Naive B cell (primary cell): ENCODE data around the gene PDGFB. TPM values are rescaled to one million over a fixed set of nuclear protein-coding genes. Genes with fewer than 3 reads are reported as not detected.

Experiments used
- ATAC-seq, 2 donors: fragments of 150-1000 bp; cut with Tn5 transposase; 2 replicates each; pipeline ENCODE4 v1.10.0; 2021; ENCODE audit warnings: low read depth in 2 of 2, mild to moderate bottlenecking in 2 of 2, moderate library complexity in 2 of 2
- DNase-seq: peaks from one replicate; pipeline ENCODE4 v3.0.0; 2022
- H3K27ac Mint-ChIP-seq, 6 donors: one replicate each; pipeline ENCODE4 v1.8.0; 2020 to 2022; ENCODE audit warnings: mild to moderate bottlenecking in 6 of 6, mixed read lengths in 6 of 6, moderate library complexity in 5 of 6, inconsistent platforms in 2 of 6
- H3K27me3 Mint-ChIP-seq, 3 donors: one replicate each; pipeline ENCODE4 v1.8.0; 2021 to 2022; ENCODE audit warnings: mixed read lengths in 3 of 3, mild to moderate bottlenecking in 1 of 3
- H3K36me3 Mint-ChIP-seq, 2 donors: one replicate each; pipeline ENCODE4 v1.8.0; 2020 to 2022; ENCODE audit warnings: mixed read lengths in 2 of 2, inconsistent platforms in 1 of 2, mild to moderate bottlenecking in 1 of 2
- H3K4me1 Mint-ChIP-seq, 3 donors: one replicate each; pipeline ENCODE4 v1.8.0; 2020 to 2022; ENCODE audit warnings: mixed read lengths in 3 of 3, inconsistent platforms in 1 of 3, mild to moderate bottlenecking in 1 of 3, moderate library complexity in 1 of 3
- H3K4me3 Mint-ChIP-seq, 8 donors: one replicate each; pipeline ENCODE4 v1.8.0; 2020 to 2022; ENCODE audit warnings: mild to moderate bottlenecking in 8 of 8, mixed read lengths in 8 of 8, moderate library complexity in 8 of 8, inconsistent platforms in 2 of 8
- H3K9me3 Mint-ChIP-seq, 7 donors: one replicate each; pipeline ENCODE4 v1.8.0; 2020 to 2022; ENCODE audit warnings: mixed read lengths in 7 of 7, mild to moderate bottlenecking in 5 of 7, inconsistent platforms in 2 of 7, moderate library complexity in 1 of 7
- polyA plus RNA-seq, 6 donors: library from polyadenylated mRNA; unstranded; fragments of 300-500 nt; fragmentation: Illumina TruSeq; gene quantifications; one replicate each; pipeline ENCODE4 v1.2.3, GENCODE V29; 2021; ENCODE audit warnings: low read depth in 6 of 6

The PDGFB gene
- polyA plus RNA-seq, 6 donors from 2014 or later: not detected

DNA sequence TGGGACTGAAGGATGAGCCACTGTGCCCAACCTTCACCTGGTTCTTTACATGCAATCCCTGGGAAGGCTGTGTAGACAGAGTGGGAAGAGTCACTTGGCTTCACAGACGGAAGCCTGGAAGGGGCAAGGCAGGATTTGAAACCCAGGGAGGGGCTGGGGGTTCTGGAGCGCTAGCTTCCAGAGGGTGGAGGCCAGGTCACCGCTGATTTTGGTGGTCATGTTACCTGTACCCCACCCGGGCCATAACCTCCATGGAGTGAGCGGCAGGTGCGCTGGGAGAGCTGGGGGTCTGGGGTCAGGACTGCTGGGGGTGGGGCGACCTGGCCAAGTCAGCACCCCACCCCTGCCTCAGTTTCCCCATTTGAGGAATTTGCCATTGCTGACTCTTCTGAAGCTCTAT, 38.3 kb downstream of the PDGFB start:
- Mint-ChIP-seq H3K4me3 (no peak overlapping the region), H3K9me3 (no peaks in the 10 kb centered on the region), H3K27ac (peak overlapping the region in 1 of 6 donors; percentile 59), H3K4me1 (peaks cover 11 to 13% (median 12%) of the 10 kb centered on the region in 3 donors), H3K27me3 (peaks cover 13 to 56% (median 44%) of the 10 kb centered on the region in 3 donors), H3K36me3 (no peaks in the 10 kb centered on the region)
- DNase-seq (no peak), ATAC-seq (no peak)

DNA sequence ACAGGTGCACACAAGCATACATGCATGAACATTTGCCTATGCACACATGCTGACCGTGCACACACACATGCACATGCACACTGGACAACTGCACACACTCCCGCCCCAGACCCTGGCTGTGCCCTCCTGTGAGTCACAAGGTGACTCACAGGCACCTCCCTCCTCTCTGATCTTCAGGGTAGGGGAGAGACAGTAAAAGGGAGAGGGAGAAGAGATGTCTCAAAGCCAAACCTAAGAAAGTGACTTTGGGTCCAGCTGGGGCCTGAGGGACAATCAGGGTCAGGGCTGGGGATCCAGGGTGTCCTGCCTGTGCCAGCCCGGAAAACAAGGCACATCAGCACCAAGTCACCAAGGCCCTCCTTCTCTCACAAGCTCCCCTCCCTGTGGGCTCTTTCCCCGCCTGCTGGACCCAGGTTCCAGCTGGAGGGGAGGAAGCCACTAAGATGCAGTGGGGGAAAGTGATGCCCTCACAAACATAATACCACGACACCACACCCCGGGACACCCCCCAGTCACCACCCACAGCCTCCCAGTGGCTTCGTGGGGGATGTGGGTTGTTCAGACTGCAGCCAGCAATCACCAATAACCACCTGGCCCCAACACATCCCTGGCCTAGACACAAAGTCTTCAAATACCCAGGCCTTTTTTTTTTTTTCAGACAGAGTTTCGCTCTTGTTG, 39.3 kb downstream of the PDGFB start:
- H3K4me1 Mint-ChIP-seq: peaks cover 11 to 13% (median 12%) of the 10 kb centered on the region in 3 donors
- ATAC-seq (peak in 1 of 2 donors; percentile 40), DNase-seq (no peak)
- no peaks in the 10 kb centered on the region for H3K9me3 Mint-ChIP-seq
- peaks cover 18 to 56% (median 49%) of the 10 kb centered on the region in 3 donors for H3K27me3 Mint-ChIP-seq
- no peaks in the 10 kb centered on the region for H3K36me3 Mint-ChIP-seq
- H3K27ac Mint-ChIP-seq: no peak overlapping the region
- peak overlapping the region in 1 of 8 donors; percentile 59 for H3K4me3 Mint-ChIP-seq

DNA sequence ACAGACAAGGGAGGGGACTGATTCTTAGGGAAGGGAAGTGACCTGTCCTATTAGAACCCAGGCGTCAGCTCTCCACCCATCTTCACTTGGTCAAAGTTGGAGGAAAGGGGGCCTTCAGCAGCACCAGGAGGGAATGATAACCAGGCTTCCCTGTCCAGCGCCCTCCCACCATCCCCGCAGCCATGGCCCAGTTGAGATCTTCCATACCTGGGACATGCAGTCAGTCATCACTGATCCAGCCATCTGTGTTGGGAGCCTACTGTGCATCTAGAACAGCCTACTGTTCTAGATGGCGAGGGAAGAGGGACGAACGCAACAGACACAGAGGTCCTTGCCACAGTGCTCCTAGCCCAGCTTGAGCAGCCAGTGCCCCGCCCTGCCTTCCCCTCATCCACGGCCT, 40.6 kb downstream of the PDGFB start:
- ATAC-seq (no peak), DNase-seq (no peak)
- Mint-ChIP-seq H3K27ac (peak overlapping the region in 1 of 6 donors; percentile 33), H3K27me3 (peaks cover 18 to 56% (median 49%) of the 10 kb centered on the region in 3 donors), H3K4me3 (peak overlapping the region in 1 of 8 donors; percentile 1), H3K4me1 (peaks cover 11 to 13% (median 12%) of the 10 kb centered on the region in 3 donors), H3K9me3 (peaks cover 0 to under 1% (median 0%) of the 10 kb centered on the region in 7 donors), H3K36me3 (no peaks in the 10 kb centered on the region)

DNA sequence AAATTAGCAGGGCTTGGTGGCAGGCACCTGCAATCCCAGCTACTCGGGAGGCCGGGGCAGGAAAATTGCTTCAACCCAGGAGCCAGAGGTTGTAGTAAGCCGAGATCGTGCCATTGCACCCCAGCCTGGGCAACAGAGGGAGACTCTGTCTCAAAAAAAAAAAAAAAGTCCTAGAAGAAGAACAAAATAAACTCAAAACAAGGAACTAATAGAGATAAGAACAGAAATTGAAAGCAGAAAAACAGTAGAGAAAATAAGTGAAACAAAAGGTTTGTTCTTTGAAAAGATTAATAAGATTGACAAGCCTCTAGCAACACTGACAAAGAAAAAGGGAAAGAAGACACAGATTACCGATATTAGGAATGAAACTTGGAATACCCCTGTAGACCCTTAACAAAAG, 47.2 kb downstream of the PDGFB start:
- peak; percentile 49 to 50 for ATAC-seq

DNA sequence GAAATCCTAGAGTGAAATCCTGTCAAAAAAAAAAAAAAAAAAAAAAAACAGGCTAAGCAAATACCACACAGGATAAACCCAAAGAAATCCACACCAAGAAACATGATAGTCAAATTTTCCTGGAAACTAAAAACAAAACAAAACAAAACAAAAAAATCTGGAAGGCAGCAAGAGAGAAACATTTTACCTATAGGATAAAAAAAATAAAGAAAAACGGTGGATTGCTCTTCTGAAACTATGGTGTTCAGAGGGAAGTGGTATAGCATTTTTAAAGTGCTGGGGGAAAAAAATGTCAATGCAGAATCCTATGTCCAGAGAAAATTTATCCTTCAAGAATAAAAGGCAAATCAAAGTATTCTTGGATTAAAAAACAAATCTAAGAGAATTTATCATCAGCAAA, 50.7 kb downstream of the PDGFB start:
- peaks cover 4 to 23% (median 23%) of the 10 kb centered on the region in 3 donors for H3K4me1 Mint-ChIP-seq
- no peak overlapping the region for H3K27ac Mint-ChIP-seq
- no peak for ATAC-seq

More for the DNA sequence above, 47.2 kb downstream of the PDGFB start:
- Mint-ChIP-seq H3K27me3 (peaks cover 5 to 14% (median 5%) of the 10 kb centered on the region in 3 donors), H3K27ac (peak overlapping the region in 4 of 6 donors; percentile 0 to 88 (median 28)), H3K36me3 (peaks cover 0 to 9% of the 10 kb centered on the region in 2 donors), H3K4me1 (peaks cover 4 to 23% (median 23%) of the 10 kb centered on the region in 3 donors), H3K9me3 (peaks cover 0 to 26% (median 8%) of the 10 kb centered on the region in 7 donors), H3K4me3 (peak overlapping the region in 6 of 8 donors; percentile 11 to 81 (median 44))
- no peak for DNase-seq

DNA sequence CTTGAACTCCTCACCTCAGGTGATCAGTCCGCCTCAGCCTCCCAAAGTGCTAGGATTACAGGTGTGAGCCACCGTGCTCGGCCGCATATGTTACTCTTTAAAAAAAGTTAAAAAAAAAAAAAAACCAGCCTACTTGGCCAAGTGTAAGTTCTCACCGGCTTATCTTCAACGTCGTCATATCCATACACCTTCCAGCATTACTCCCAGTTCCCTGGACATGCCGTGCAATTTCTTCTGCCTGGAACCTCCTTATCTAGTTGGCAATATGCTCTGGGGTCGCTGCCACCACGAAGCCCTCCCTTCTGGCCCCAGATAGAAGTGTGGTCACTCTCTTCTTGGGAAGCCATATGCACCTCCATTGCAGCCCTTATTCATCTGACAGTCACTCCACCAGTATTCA, 56.0 kb downstream of the PDGFB start:
- Mint-ChIP-seq H3K27ac (no peak overlapping the region), H3K4me3 (no peak overlapping the region), H3K27me3 (peaks cover 9 to 57% (median 22%) of the 10 kb centered on the region in 3 donors), H3K36me3 (peaks cover 0 to 9% of the 10 kb centered on the region in 2 donors), H3K4me1 (no peaks in the 10 kb centered on the region), H3K9me3 (peaks cover 0 to 18% (median 0%) of the 10 kb centered on the region in 7 donors)
- DNase-seq: no peak
- ATAC-seq: no peak

More for the DNA sequence above, 50.7 kb downstream of the PDGFB start:
- Mint-ChIP-seq H3K36me3 (peaks cover 0 to 9% of the 10 kb centered on the region in 2 donors), H3K27me3 (peaks cover 1 to 35% (median 3%) of the 10 kb centered on the region in 3 donors), H3K9me3 (peaks cover 0 to 27% (median 8%) of the 10 kb centered on the region in 7 donors), H3K4me3 (no peak overlapping the region)
- DNase-seq: no peak

DNA sequence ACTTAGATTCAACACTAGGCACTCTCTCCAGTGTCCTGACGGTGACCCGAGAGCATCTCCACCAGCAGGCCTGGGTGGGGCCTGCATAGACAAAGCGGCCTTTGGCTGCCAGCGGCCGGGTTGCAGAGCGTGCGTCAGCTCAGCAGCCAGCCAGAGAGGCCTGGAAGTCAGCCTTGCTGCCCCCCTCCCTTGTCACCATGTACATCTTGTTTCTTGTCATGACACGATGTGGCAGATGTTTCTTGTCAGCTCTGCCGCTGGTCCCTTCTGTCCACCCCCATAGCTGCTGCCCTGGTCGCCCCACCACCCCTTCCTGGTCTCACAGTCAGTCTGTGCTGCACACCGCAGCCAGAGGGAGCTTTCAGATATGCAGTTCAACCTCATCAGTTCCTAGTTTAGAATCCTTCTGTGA, 59.2 kb downstream of the PDGFB start:
- H3K27me3 Mint-ChIP-seq: peaks cover 9 to 56% (median 36%) of the 10 kb centered on the region in 3 donors
- DNase-seq: no peak

DNA sequence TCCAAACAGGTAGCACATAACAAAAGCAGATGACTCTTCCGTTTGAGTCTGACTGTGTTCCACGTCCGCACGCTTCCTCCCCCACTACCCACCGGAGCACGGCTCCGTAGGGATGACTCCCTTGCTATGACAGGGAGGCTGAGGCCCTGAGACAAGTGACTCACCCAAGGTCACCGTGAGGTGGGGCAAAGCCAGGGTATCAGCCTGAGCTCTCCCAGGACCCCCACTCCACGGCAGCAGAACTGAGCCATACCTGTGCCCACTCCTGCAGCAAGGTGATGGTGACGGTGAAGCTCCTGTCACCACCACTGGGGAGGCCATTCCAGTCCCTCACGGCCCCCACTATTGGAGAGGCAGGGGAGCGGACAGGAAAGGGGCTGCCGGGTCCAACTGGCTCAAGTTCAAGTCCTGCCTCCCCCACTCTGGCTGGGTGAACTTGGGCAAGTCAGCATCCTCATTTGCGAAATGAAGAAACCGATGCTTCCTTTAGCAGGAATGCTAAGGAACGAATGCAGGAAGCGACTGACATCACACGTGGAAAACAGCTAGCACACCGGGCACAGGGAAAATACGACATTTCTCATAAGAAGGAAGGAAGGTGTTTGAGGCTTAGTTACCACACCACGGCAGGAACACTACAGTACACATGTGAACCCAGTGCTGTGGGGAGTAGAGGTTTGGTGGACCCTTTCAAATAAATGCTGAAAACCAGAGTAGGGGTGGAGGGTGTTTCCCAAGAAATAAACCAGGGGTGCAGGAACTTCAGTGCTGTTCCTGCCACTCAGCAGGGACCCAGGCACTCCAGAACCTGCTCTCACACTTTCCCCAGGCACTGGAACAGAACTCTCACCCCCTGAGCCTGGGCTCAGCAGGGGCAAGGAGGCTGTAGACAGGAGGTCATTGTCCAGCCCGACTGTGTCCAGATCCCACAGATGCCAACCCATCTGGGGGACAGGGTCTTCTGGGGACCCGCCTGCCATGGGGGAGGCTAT, 59.9 kb downstream of the PDGFB start:
- Mint-ChIP-seq H3K4me1 (no peaks in the 10 kb centered on the region), H3K9me3 (peaks cover 0 to 11% (median 4%) of the 10 kb centered on the region in 7 donors), H3K4me3 (peak overlapping the region in 1 of 8 donors; percentile 44), H3K27me3 (peaks cover 9 to 49% (median 36%) of the 10 kb centered on the region in 3 donors), H3K36me3 (peaks cover 0 to 8% of the 10 kb centered on the region in 2 donors), H3K27ac (no peak overlapping the region)
- no peak for DNase-seq
- ATAC-seq: no peak

More for the DNA sequence above, 59.2 kb downstream of the PDGFB start:
- no peak for ATAC-seq
- Mint-ChIP-seq H3K9me3 (peaks cover 0 to 11% (median 4%) of the 10 kb centered on the region in 7 donors), H3K4me3 (peak overlapping the region in 1 of 8 donors; percentile 44), H3K27ac (peak overlapping the region in 2 of 6 donors; percentile 41 to 92), H3K36me3 (peaks cover 0 to 6% of the 10 kb centered on the region in 2 donors), H3K4me1 (no peaks in the 10 kb centered on the region)

DNA sequence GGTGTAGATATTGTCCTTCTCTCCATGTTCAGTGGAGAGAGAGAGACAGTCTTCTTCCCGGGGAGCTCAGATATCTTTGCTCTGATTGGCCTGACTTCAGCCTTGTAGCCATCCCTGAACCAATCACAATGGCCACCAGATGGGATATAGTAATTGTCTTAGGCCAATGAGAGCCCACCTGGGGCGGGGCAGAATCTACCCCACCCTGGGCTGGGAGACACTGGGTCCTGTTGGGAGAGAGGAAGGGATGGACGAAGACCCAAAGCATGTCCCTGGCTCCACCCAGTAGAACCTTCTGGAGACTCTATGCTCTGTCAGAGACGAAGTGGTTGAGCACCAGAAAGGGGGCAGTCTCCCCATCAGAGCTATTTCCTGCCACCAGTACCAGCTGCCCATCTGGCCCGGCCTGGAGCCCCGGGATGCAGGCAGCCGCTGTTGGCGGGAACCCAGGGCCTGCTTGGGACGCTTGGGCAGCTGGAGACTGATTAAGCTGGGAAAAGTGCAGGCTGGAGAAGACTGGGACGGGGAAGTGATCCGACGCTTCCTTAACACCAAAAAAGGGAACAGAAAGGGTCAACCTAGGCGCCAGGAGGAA, 60.7 kb downstream of the PDGFB start:
- Mint-ChIP-seq H3K27ac (no peak overlapping the region), H3K9me3 (peaks cover 0 to 12% (median 4%) of the 10 kb centered on the region in 7 donors), H3K36me3 (peaks cover 0 to 8% of the 10 kb centered on the region in 2 donors), H3K4me3 (no peak overlapping the region), H3K4me1 (no peaks in the 10 kb centered on the region), H3K27me3 (peaks cover 8 to 43% (median 40%) of the 10 kb centered on the region in 3 donors)
- ATAC-seq (no peak), DNase-seq (no peak)

DNA sequence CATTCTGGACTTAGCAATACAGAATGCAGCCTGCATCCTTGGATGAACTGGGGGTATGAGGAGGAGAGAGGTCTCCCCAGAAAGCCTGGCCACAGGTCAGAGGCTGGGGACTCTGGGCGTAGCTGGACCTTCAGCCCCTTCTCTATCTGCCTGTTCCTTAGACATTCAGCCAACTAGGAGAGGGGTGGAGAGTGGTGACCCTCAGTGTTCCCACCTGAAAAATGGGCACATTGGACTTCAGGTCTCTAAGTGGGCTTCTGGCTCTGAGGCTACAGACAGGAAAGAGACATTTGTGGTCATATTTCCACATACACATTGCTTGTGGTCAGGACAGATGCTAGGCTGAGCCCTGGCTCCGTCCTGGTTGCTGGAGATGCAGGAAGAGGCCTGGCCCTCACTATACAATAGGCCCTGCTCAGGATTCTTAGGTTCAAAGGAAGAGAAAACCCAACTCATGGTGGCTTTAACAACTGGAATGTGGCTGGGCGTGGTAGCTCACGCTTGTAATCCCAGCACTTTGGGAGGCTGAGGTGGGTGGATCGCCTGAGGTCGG, 62.2 kb downstream of the PDGFB start:
- Mint-ChIP-seq H3K27me3 (peaks cover 0 to 35% (median 27%) of the 10 kb centered on the region in 3 donors), H3K4me1 (peaks cover 0 to 5% (median 0%) of the 10 kb centered on the region in 3 donors), H3K9me3 (peaks cover 0 to 12% (median 4%) of the 10 kb centered on the region in 7 donors), H3K27ac (no peak overlapping the region), H3K4me3 (no peak overlapping the region), H3K36me3 (peaks cover 0 to 8% of the 10 kb centered on the region in 2 donors)
- DNase-seq (no peak), ATAC-seq (no peak)

DNA sequence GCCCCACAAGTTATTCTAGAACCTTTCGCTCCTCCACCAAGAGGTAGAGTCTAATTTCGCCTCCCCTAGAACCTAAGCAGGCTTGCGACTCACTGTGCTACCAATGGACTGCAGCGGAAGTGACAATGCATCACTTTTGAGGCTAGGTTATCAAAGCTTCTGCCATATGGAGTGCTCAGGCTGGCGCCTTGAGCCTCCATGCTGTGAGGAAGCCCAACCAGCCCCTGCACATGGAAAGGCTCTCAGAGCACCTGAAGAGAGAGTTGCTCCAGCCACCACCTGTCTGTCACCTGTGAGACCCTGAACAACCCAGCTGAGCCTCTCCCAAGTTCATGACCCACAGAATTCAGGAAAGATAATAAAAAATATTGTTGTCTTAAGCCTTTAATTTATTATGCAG, 63.0 kb downstream of the PDGFB start:
- no peak for ATAC-seq

DNA sequence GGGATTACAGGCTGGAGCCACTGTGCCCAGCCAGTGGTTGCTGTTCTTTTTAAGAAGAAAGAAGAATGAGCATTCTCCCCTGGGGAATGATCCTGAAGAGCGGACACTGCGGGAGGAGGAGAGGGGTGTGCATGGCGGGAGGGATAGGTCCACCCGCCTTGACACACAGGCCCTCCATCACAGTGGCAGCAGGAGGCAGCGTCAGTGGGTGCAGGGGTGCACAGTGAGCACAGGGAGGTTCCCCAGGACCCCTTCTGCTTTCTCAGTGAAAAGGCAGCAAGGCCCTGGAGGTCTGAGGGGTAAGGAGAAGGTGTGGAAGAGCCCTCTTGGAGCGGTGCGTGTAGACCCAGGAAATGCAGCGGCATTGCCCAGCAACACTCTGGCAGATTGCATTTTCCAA, 63.4 kb downstream of the PDGFB start:
- no peak overlapping the region for H3K4me3 Mint-ChIP-seq
- DNase-seq (no peak), ATAC-seq (no peak)
- peaks cover 0 to 8% of the 10 kb centered on the region in 2 donors for H3K36me3 Mint-ChIP-seq
- H3K27me3 Mint-ChIP-seq: peaks cover 0 to 35% (median 21%) of the 10 kb centered on the region in 3 donors
- peak overlapping the region in 1 of 6 donors; percentile 72 for H3K27ac Mint-ChIP-seq
- peaks cover 0 to 5% (median 0%) of the 10 kb centered on the region in 3 donors for H3K4me1 Mint-ChIP-seq
- H3K9me3 Mint-ChIP-seq: peaks cover 0 to 9% (median 4%) of the 10 kb centered on the region in 7 donors

More for the DNA sequence above, 63.0 kb downstream of the PDGFB start:
- DNase-seq: no peak
- peaks cover 0 to 9% (median 4%) of the 10 kb centered on the region in 7 donors for H3K9me3 Mint-ChIP-seq
- peaks cover 0 to 35% (median 21%) of the 10 kb centered on the region in 3 donors for H3K27me3 Mint-ChIP-seq
- peaks cover 0 to 5% (median 0%) of the 10 kb centered on the region in 3 donors for H3K4me1 Mint-ChIP-seq
- H3K36me3 Mint-ChIP-seq: peaks cover 0 to 8% of the 10 kb centered on the region in 2 donors
- no peak overlapping the region for H3K4me3 Mint-ChIP-seq
- no peak overlapping the region for H3K27ac Mint-ChIP-seq
